GM23248 (cell line): ENCODE results near the gene VSIG8.
"Not testable (repeated sequence)": the region's sequence is repeated elsewhere in the genome, so short reads cannot be mapped to it uniquely, and the experiment has no call there.

Source experiments
- EZH2 ChIP-seq: fragments of 200-600 bp; sonication (generic); IDR thresholded peaks from 2 replicates; pipeline ENCODE4 v1.6.1; 2018; ENCODE audit warnings: antibody characterized with exemption, mild to moderate bottlenecking; ENCODE audit not compliant: insufficient read depth, poor library complexity, severe bottlenecking
- EZH2phosphoT487 ChIP-seq: fragments of 200-600 bp; sonication (generic); IDR thresholded peaks from 2 replicates; pipeline ENCODE4 v1.6.1; 2018; ENCODE audit warnings: antibody characterized with exemption, moderate library complexity, mild to moderate bottlenecking, low read depth; ENCODE audit not compliant: insufficient read depth

- not testable (repeated sequence) for TF ChIP-seq EZH2, EZH2phosphoT487
Observed at GRCh38 chr1:159899634-159900033, 37.2 kb upstream of the VSIG8 start.
